Right atrium auricular region (tissue), 2 donors: ENCODE results near the gene RBM14. TPM values are rescaled to one million over a fixed set of nuclear protein-coding genes. Genes with fewer than 3 reads are reported as not detected.
"Not testable (repeated sequence)": the region's sequence is repeated elsewhere in the genome, so short reads cannot be mapped to it uniquely, and the experiment has no call there.

ENCODE experiments used
- DNase-seq: peaks from one replicate; pipeline ENCODE4 v3.0.0-alpha.2; 2019; ENCODE audit warnings: low spot score
- H3K27ac ChIP-seq, 2 donors: fragments of 200-600 bp; sonication (generic); 1 replicate in 1 of 2; 2 replicates in 1 of 2; pipeline ENCODE4 v1.5.1; 2016 to 2019
- H3K27me3 ChIP-seq, 2 donors: fragments of 200-600 bp; sonication (generic); one replicate each; pipeline versions ENCODE4 v1.5.1 to v1.6.0; 2017 to 2019
- H3K36me3 ChIP-seq: fragments of 200-600 bp; sonication (generic); one replicate; pipeline ENCODE4 v1.5.1; 2016
- H3K4me1 ChIP-seq, 2 donors: fragments of 200-600 bp; sonication (generic); one replicate each; pipeline versions ENCODE4 v1.5.1 to v1.6.0; 2017 to 2019
- H3K4me3 ChIP-seq, 2 donors: fragments of 200-600 bp; sonication (generic); 1 replicate in 1 of 2; 2 replicates in 1 of 2; pipeline ENCODE4 v1.5.1; 2017 to 2019; ENCODE audit warnings: mild to moderate bottlenecking in 1 of 2, moderate library complexity in 1 of 2
- H3K9me3 ChIP-seq, 2 donors: fragments of 200-600 bp; sonication (generic); one replicate each; pipeline ENCODE4 v1.5.1; 2019
- CTCF ChIP-seq, 2 donors: fragments of 200-600 bp; sonication (generic); IDR thresholded peaks; one replicate each; pipeline ENCODE4 v1.5.1; 2019; ENCODE audit warnings: antibody characterized with exemption in 2 of 2
- total RNA-seq, 2 donors: library from RNA; depleted of rRNA; stranded (reverse); fragments of >200 nt; gene quantifications; one replicate each; pipeline ENCODE4 v1.1.0, GENCODE V29; 2016

RBM14 gene
- total RNA-seq, 2 donors from 2014 or later: 27.5 to 34.3 TPM

GRCh38 chr11:66603072-66603471 is 13.4 kb upstream of the RBM14 start:
- Histone ChIP-seq H3K27ac (no peak overlapping the region), H3K27me3 (no peaks in the 10 kb centered on the region), H3K36me3 (peaks cover 13% of the 10 kb centered on the region), H3K4me3 (no peak overlapping the region), H3K4me1 (peaks cover 0 to 34% of the 10 kb centered on the region in 2 donors), H3K9me3 (no peaks in the 10 kb centered on the region)
- DNase-seq: no peak
- TF ChIP-seq CTCF (IDR thresholded peaks at IDR 0.05): no peak

- Histone ChIP-seq H3K9me3 (no peaks in the 10 kb centered on the region), H3K4me1 (peaks cover 0 to 36% of the 10 kb centered on the region in 2 donors)
Observed at GRCh38 chr11:66604155-66604554, 12.3 kb upstream of the RBM14 start.

GRCh38 chr11:66606608-66607007 is 9.8 kb upstream of the RBM14 start:
- H3K27me3 ChIP-seq, H3K36me3 ChIP-seq, H3K9me3 ChIP-seq, H3K4me3 ChIP-seq, DNase-seq: not testable (repeated sequence)
- Histone ChIP-seq H3K27ac (peak overlapping the region; percentile 43 to 71), H3K4me1 (peaks cover 0 to 28% of the 10 kb centered on the region in 2 donors)

More at GRCh38 chr11:66604155-66604554, 12.3 kb upstream of the RBM14 start:
- no peak for TF ChIP-seq CTCF (IDR thresholded peaks at IDR 0.05)
- DNase-seq: no peak
- Histone ChIP-seq H3K4me3 (no peak overlapping the region), H3K36me3 (peaks cover 13% of the 10 kb centered on the region), H3K27ac (no peak overlapping the region), H3K27me3 (no peaks in the 10 kb centered on the region)

GRCh38 chr11:66607126-66607834 is 9.2 kb upstream of the RBM14 start:
- no peak for TF ChIP-seq CTCF (IDR thresholded peaks at IDR 0.05)
- Histone ChIP-seq H3K27me3 (no peaks in the 10 kb centered on the region), H3K4me1 (peaks cover 0 to 21% of the 10 kb centered on the region in 2 donors), H3K4me3 (no peak overlapping the region), H3K27ac (peak overlapping the region; percentile 43 to 71), H3K36me3 (peaks cover 9% of the 10 kb centered on the region), H3K9me3 (no peaks in the 10 kb centered on the region)
- peak; percentile 91 for DNase-seq

- DNase-seq: no peak
- Histone ChIP-seq H3K4me3 (no peak overlapping the region), H3K36me3 (peaks cover 9% of the 10 kb centered on the region), H3K9me3 (no peaks in the 10 kb centered on the region), H3K27me3 (no peaks in the 10 kb centered on the region), H3K27ac (no peak overlapping the region), H3K4me1 (peaks cover 0 to 16% of the 10 kb centered on the region in 2 donors)
- no peak for TF ChIP-seq CTCF (IDR thresholded peaks at IDR 0.05)
Observed at GRCh38 chr11:66609721-66610617, 6.5 kb upstream of the RBM14 start.

- DNase-seq: no peak
Observed at GRCh38 chr11:66612458-66612857, 4.0 kb upstream of the RBM14 start.

More at GRCh38 chr11:66612458-66612857, 4.0 kb upstream of the RBM14 start:
- Histone ChIP-seq H3K4me3 (no peak overlapping the region), H3K27me3 (no peaks in the 10 kb centered on the region), H3K27ac (no peak overlapping the region), H3K4me1 (peaks cover 0 to 18% of the 10 kb centered on the region in 2 donors), H3K36me3 (no peaks in the 10 kb centered on the region), H3K9me3 (no peaks in the 10 kb centered on the region)
- TF ChIP-seq CTCF (IDR thresholded peaks at IDR 0.05): no peak
